Tracheal epithelial cell (primary cell): ENCODE measurements around the gene HSPB2. TPM values are rescaled to one million over a fixed set of nuclear protein-coding genes. Genes with fewer than 3 reads are reported as not detected.

Source experiments
- total RNA-seq: library from RNA; depleted of rRNA; stranded (reverse); fragments of >200 nt; gene quantifications from 2 replicates; pipeline ENCODE4 v1.2.1, GENCODE V29; 2014

Gene HSPB2
- total RNA-seq, result 0.24 TPM in 1 of 2 replicates, not detected in the other

GRCh38 chr11:111912535-111912934 is at the start of gene HSPB2:
TSS of gene HSPB2 (plus strand) at chr11:111912734. CDS start at chr11:111912830, 96 bp downstream.

DNA sequence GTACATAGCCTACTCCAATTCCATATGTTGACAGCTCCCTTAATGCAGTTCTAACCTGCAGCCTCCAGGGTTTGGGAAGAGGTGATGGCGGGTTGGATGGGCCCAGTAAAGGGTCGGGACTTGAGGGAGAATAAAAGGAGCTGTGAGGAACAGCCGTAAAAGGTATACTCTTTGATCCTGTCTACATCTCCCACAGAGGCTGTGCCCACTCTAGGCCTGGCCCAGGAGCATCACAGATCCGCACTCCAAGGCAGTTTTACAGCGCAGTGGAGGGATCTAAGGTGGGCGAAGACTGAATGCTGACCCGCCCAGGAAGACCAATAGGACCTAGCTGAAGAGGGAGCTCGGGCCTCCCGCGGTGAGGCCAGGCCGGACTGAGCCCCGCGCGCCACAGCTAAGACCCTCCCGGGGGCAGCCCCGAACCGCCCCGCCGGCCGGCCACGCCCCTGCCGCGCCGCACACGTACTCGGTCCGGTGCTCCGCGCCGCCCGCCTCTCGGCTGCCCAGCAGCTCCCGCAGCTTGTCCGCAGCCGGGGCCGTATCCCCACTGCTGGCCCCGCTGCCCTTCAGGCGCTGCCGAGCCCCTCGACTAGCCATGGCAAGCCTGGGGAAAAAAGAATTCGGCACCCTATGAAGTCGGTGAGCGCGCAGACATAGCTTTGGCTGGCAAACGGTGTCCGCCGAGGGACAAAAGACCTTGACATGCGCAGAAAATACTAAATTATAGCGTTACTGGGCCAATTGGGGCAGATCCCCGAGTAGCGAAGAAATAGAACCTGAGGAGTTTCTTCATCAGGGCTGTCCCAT is 41.4 kb upstream of the HSPB2 start, which contains the start of gene ALG9:
Gene ALG9 (minus strand): TSS at position 696 of the 807 bp plus-strand sequence. CDS start 99 bp downstream, at position 597.

GRCh38 chr11:111878849-111879636 is 33.5 kb upstream of the HSPB2 start, which contains the start of the genes CFAP68 and FDXACB1:
TSS of gene CFAP68 (plus strand) at chr11:111879541. CDS start at chr11:111879561, 20 bp downstream.
TSS of gene FDXACB1 (minus strand) at chr11:111879165. CDS start at chr11:111879132, 33 bp downstream.

GRCh38 chr11:111911563-111912401 is 752 bp upstream of the HSPB2 start, which contains the start of gene CRYAB:
TSS of gene CRYAB (minus strand) at chr11:111911770. CDS start at chr11:111911724, 46 bp downstream.

GRCh38 chr11:111918390-111919256 is 6.1 kb downstream of the HSPB2 start, which contains the start of gene C11orf52:
TSS of gene C11orf52 (plus strand) at chr11:111918913. CDS start at chr11:111918973, 60 bp downstream.

Other genes starting within 250 kb of the HSPB2 start
- gene PPP2R1B, start 146.3 kb upstream of the HSPB2 start, total RNA-seq, result 25.6 and 39.5 TPM in 2 replicates
- 31.8 and 36.9 TPM in 2 replicates for gene ALG9, start 41.2 kb upstream of the HSPB2 start, total RNA-seq
- gene FDXACB1, start 33.6 kb upstream of the HSPB2 start, total RNA-seq, result 2.2 and 2.3 TPM in 2 replicates
- 16.2 and 18.3 TPM in 2 replicates for gene CFAP68, start 33.2 kb upstream of the HSPB2 start, total RNA-seq
- gene CRYAB, start 964 bp upstream of the HSPB2 start, total RNA-seq, result 0.85 and 18.1 TPM in 2 replicates
- gene C11orf52, start 6.2 kb downstream of the HSPB2 start, total RNA-seq, result 1.1 and 1.7 TPM in 2 replicates
- gene DIXDC1, start 24.6 kb downstream of the HSPB2 start, total RNA-seq, result 10.9 and 20.5 TPM in 2 replicates
- gene DLAT, start 112.7 kb downstream of the HSPB2 start, total RNA-seq, result 39.8 and 40.7 TPM in 2 replicates
- gene PIH1D2, start 161.3 kb downstream of the HSPB2 start, total RNA-seq, result 0.72 and 1.1 TPM in 2 replicates
- gene NKAPD1, start 161.6 kb downstream of the HSPB2 start, total RNA-seq, result 17.8 and 24.3 TPM in 2 replicates
- 38.8 and 49.9 TPM in 2 replicates for gene TIMM8B, start 174.0 kb downstream of the HSPB2 start, total RNA-seq
- 172 and 180 TPM in 2 replicates for gene SDHD, start 174.1 kb downstream of the HSPB2 start, total RNA-seq